Measurements from ENCODE around the gene HDAC10.
A peak's percentile ranks its signal among the peaks of the same experiment; 100 is the strongest.

Gene HDAC10

DNA sequence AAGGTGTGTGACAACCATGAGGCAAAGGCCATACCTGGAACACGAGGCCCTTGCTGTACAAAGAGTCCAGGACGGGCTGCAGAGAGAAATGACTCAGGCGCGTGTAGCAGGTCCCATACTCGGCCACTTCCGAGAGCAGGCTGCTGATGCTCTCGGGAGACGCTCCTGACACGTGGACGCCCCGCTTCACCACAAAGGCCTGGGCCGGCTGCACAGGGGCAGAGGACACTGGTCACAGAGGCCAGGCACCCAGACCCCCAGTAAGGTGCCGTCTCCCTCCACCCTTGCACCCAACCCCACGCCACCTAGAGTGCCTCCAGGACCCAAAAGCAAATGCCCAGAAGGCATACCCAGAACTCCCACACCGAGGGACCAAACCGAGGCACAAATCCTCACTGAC lies 21.7 kb downstream of the HDAC10 start:
- DNase-seq = no peak

DNA sequence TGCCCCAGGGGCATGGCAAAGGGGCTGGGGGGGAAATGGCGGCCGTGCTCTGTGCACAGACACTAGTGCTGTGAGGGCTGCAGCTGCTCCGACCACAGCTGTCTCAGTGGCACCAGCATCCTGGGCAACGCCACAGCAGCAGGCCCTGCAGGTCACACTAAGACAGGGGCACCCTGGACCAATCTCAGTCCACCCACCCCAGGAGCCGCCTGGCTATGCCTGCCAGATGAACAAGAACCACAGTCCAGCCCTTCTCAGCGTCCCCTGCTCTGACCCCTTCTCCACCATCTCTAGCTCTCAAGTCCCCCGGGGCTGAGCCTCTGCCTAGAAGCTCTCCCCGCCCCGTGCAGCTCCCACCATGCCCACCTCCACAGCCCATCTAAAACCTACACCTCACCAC lies 22.7 kb downstream of the HDAC10 start:
- DNase-seq = no peak

DNA sequence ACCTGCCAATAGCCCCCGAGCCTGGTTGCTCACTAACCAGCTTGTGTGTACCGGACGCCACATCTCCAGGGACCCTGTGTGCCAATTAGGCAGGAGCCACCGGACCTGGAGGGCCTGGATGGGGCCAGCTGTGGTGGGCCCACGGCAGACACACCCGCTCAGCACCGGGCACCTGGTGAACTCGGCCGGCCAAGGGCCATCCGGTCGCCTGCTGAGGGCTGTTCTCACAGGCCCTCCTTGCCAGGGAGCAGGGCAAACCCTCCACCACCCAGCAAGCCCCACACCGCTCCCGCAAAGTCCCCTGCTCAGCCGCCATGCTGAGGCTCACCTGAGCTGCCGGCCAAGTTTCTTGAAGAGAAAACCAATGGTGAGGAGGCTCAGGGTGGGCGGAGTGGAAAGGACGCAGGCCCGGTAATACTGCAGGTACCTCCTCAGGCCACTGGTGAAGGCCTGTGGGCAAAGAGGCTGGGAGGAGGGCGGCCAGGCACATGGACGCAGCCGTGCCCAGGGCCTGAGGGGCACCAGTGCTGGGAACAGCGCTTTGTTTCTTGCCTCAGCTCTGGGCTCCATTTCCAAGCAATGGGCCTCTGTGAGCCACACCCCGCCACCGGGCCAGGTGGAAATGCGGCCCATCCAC lies 23.4 kb downstream of the HDAC10 start:
- no peak for DNase-seq

DNA sequence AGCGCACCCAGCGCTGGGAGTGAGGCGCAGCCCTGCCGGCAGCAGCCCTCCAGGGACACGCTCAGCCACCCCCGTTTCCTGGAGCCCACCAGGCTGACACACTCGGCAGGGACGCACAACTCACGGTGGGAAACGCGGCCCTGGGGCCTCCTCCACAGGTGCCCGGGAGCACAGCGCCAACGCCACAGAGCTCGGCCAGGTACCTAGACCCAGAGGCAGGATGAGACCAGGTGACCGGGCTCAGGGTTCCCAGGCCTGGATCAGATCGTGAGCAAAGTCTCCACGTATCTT lies 24.2 kb downstream of the HDAC10 start:
- no peak for DNase-seq

DNA sequence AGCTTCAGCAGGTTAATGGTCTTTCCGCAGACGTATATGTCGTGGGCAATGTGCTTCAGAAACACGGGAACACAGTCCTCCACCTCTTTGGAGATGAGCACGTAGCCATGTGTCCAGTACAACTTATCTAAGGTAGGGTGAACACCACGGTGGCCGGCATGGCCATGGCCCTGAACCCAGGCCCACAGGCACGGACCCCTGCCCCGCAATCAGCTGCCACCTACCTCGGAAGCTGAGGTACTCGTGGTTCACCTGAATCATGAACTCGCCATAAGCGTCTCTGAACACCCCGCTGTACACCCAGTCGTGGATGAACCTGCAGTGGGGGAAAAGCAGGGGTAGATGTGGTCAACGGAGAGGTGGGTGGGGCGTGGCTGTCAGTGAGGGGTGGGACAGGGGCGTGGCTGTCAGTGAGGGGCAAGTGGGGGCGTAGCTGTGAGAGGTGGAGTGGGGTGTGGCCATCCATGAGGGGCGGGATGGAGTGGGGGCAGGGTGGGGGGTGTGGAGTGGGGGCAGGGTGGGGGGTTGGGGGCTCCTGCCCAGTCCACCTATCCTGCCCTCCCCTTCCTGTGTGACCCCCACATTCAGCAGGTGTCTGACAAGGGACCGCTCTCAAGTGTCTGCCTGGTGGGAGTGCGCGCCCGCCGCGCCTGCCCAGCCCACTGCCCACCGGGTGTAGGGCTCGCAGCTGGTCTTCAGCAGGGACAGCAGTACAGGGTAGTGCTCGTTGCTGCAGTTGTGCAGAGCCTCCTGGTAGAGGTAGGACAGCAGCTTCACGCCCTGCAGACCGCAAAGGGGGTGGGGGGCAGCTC lies 24.8 kb downstream of the HDAC10 start:
- DNase-seq = no peak

DNA sequence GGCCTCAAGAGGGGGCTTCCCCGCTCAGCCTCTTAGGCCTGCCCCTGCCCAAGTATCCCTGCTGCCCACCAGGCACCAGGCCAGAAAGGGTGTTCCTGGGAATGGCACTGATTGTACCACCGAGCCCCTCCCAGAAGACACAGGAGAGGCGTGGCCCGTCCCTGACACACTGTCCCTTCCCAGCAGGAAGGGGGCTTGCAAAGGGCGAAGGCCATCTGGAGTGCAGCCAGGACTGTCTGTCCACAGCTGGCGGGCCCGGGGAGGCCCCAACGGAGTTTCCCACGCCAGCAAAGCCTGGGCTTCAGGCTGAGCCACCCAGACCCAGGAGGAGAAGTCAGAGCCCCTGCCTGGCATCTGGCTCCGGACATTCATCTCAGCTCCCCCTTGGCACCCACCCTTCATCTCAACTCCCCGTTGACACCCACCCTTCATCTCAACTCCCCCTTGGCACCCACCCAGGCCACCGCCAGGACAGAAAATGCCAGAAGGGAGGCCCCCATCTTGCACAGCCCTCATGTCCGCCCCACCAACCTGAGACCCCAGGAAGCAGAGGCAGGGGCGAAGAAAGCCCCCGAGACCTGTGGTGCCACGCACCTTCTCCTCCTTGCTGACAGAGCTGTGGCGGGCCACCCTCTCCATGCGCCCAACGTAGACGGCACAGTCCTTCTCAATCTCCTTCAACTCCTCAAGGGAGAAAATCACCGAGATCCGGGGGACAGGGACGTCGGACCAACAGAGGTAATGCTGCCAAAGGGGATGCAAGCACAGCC lies 25.7 kb downstream of the HDAC10 start:
- no peak for DNase-seq

DNA sequence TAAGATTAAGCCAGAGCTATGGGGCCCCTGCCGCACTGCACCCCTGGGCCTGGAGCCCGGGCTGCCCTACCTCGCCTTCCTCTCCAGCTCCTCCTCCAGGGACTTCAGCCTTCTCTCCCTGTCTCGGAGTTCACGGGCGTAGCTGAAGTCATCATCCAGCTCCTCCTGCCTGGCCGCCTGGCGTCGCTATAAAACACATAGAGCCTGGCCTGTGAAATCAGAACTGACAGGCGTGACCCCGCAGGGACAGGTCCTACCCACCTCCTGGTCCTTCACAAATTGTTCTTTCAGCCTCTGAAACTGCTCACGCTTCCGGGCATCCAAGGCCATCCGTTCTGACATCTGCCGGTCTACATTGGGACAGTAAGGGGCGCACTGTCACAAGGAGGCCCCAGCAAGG lies 27.0 kb downstream of the HDAC10 start:
- DNase-seq = peak; percentile 40

DNA sequence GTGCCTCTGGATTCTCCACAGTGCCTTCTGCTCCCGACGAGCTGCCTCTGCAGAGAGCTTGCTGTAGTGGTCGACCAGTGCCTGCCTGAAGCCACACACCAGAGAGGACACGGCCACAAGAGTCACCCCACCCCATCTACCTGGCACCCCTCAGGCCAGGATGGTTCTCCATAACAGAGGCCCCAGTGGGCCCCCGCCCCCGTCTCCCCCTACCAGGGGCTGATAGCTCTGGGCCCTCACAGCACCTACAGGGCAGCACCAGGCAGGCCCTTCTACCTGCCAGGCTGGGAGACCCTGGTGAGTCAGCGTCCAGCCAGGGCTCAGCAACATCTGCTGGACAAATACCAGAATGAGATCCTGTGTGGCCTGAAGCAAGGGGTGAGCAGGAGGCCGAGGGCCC lies 28.6 kb downstream of the HDAC10 start:
- peak; percentile 54 for DNase-seq

DNA sequence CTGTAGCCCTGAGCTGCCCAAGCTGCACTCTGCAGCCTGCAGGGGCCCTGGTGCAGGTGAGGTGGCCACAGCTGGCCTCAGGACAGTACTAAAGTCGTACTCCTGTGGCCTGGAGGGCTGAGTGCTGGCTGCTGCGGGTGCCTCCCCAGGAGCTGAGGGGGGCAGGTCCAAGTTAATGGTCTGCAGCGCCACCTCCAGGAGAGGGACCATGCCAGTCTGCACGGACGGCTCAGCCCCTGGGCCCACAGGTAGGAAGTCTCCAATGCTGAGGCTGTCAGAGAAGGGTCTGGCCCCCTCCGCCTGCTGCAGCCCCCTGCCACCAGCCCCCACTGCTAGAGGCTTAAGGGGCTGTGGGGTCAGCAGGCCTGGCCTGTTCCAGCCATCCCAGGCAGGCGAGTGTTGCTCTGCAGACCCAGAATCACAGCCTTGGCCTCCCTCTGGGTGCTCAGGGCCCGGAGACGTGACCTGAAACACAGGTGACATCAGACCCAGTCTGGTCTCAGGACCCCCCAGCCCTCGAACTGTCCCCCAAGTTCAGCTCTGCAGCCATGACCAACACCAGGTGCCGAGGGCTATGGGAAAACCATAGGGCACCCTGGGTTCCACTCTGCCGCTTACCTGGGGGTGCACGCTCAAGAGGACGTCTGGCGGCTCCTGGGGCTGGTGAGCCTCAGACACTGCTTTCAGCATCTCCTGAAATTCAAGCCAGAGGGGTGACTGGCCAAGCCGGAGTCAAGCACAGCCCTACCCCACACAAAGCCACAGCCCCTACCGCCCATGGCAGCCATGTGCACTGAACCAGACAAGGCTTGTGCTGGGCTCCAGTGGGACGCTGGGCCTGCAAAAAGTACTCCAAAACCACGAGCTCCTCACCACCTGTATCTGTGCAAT lies 29.4 kb downstream of the HDAC10 start:
- peak; percentile 51 for DNase-seq

GRCh38 chr22:50220603-50221409 lies 30.3 kb downstream of the HDAC10 start:
- DNase-seq = peak; percentile 45

DNA sequence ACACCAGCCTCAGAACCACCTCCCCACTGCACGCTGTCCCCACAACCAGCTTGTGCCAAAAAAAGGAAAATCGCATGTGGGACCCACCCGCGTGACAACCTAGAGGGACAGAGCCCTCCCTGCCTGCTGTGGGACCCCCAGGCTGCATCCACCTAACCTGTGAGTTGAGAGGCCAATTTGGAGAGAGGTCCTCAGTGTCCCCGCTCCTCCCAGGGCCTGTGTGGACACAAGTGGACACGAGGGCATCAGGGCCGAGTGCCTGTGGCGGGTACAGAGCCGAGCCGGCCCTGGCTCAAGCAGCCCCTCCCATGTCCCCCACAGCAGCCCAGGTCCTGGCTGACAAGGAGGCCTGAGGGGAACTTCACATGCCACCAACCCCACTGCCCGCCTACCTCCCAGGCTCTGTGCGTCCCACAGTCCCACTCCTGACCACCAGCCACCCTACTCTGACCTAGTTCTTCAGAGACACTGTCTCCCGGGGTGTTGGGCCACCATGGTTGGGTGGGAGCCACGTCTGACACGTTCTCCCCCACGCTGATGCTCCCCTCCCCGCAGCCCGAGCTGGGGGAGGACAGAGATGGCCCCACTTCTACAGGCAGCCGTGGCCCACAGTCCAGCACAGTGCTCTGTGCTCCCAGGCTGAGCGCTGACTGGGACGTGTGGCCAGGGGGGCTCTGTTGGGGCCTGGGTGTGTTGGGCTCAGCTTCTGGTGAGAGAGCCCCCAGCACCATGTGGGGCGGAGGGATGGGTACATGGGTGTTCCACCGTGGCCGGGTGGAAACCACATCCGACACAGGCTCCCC lies 31.1 kb downstream of the HDAC10 start:
- peak; percentile 35 for DNase-seq

GRCh38 chr22:50218996-50219727 lies 31.9 kb downstream of the HDAC10 start:
- DNase-seq = peak; percentile 72

DNA sequence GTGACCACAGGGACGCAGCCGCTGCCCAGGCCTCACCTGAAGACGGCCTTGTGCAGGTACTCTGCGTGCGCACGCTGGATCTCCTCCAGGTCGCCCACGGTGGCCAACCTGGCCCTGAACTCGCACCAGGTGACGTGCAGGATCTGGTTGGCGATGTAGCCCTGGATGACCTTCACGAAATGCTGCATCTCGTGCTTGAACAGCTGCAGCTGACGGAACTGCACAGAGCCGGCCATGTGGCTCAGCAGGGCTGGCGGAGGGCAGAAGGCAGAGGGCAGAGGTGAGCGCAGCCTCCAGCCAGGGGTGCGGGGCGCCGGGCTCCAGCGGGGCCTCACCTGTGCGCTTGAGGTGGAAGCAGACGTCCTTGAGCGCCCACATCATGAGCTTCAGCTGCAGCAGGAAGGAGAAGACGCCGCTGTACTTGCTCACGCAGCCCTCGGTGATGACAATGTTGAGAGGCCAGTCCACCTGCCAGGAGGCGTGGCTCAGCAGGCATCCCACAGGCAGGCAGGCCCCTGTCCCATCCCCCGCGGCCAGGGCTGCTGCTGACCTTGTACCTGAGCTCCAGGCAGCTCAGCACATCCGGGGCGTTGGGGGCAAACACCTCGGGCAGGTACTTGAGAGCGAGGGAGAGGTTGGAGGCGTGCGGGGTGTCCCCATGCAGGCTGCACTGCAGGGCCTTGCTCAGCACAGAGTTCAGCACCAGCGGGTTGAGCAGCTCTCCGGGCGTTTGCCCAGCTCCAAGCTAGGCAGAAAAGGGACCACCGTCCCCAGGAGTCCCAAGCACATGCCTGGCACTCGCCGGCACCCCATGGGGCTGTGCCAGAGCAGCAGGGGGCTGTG lies 32.7 kb downstream of the HDAC10 start:
- DNase-seq = no peak

GRCh38 chr22:50217543-50218152 lies 33.4 kb downstream of the HDAC10 start:
- no peak for DNase-seq

- DNase-seq = no peak
Observed at GRCh38 chr22:50216684-50217520, 34.2 kb downstream of the HDAC10 start.

DNA sequence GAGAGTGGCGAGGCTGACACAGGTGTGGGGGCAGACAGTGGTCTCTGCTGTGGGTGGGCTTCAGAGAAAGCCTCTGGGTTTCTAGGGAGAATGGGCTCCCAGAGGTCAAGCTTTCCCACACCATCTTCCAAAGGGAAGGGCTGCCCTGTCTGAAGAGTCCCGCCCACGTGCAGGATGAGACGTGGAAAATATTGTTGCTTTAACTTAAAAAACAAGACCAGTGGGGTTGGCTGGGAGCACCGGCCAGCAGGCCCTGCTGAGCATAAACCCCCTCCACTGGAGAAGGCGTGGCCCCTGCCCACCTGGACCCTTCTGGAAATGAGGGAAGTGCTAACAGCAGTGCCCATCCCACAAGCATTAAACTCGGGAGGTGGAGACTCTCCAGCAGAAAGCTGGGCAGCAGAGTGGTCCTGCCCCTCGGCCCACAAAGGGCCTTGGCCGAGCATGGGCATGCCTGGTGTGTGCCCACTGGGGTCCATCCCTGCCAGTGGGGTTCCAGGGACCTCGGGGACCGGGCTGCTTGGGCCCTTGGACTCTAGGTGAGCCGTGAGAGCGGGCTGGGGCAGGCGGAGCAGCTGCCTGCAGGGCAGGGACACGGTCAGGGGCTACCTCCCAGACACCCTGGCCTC lies 34.9 kb downstream of the HDAC10 start:
- DNase-seq = no peak

DNA sequence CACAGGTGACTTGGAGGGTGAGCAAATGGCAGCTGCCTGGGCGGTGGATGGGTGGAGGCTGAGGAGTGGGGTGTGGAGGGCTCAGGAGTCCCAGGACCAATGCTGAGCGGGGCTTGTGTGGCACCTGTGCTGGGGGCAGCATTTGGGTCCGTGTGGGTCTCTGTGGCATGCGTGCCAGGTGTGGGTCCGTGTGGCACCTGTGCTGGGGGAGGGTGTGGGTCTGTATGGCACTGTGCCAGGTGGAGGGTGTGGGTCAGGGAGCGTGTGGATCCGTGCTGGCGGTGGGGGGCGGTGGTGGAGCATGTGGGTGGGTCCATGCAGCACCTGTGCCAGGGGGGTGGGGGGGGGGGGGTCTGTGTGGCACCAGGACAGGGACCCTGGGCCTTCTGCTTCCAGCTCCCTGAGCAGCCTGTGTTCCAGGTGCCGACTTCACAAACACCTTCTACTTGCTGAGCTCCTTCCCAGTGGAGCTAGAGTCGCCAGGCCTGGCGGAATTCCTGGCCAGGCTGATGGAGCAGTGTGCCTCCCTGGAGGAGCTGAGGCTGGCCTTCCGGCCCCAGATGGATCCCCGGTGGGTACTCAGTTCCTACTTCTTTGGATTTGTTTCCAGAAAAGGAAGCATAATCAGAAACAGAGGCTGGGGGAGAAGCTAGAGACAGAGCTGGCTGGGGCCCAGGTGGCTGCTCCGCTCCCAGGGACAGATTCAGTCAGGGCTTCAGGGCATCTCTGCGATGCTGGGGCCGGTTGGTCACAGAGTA lies 35.6 kb downstream of the HDAC10 start:
- no peak for DNase-seq

Data from islet precursor cell (in vitro differentiated cells).